ENCODE data around the gene UBR2. TPM values are rescaled to one million over a fixed set of nuclear protein-coding genes. Genes with fewer than 3 reads are reported as not detected.

UBR2 gene
- total and polyA plus RNA-seq, 9 of the 15 experiments (the other 6 are each of a cell fraction or from before 2014, with no cell fraction given): 9.1 to 38.9 (median 23.4) TPM

DNA sequence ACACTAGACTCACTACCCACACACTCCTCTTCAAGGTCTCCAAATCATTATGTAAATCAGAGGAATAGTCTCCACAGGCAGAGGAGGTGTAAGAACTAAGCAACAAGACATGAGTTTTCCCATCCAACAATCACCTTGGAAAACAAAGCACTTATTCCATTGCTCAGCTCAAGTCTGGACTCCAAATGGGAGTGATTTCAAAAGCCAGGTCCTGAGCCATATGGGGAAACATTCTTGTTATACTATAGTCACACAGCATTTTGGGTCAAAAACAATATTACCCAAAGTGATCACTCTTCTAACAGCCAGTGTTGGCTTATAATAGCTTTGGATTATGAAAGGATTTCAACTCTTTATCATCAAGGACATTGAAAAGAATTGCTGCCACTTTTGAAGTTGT, 162.2 kb downstream of the UBR2 start:
- ATAC-seq: no peak
- Histone ChIP-seq H3K79me2 (ENCODE audit: control insufficient read depth, insufficient read depth, low read length) (no peaks in the 10 kb centered on the region), H3K9me1 (ENCODE audit: control insufficient read depth, insufficient read depth, low read length) (peaks cover 6% of the 10 kb centered on the region), H3K27ac (ENCODE audit: extremely low read depth, low read depth, low read length) (no peak overlapping the region), H2AFZ (ENCODE audit: low read depth, low read length) (peak overlapping the region; percentile 87), H3K27me3 (ENCODE audit: control insufficient read depth in 2 of 2, insufficient read depth in 2 of 2, low read length in 2 of 2) (peaks cover 10 to 14% of the 10 kb centered on the region in 2 experiments), H3K9ac (ENCODE audit: insufficient read depth in 1 of 2, low read depth in 2 of 2, low read length in 2 of 2) (no peak overlapping the region), H4K20me1 (replicated peaks; ENCODE audit: control insufficient read depth, insufficient read depth, low read length) (no peaks in the 10 kb centered on the region), H3K36me3 (ENCODE audit: control insufficient read depth, insufficient read depth, low read length) (no peaks in the 10 kb centered on the region), H3K9me3 (replicated peaks; ENCODE audit: control insufficient read depth, insufficient read depth, low read depth, low read length) (no peaks in the 10 kb centered on the region), H3K4me3 (no peak overlapping the region), H3K4me1 (replicated peaks in 1 of 2; ENCODE audit: control insufficient read depth in 2 of 2, insufficient read depth in 2 of 2, low read length in 2 of 2) (peaks cover 6 to 8% of the 10 kb centered on the region in 2 experiments; a peak in 4 of 5 replicates), H3K4me2 (ENCODE audit: insufficient read depth, low read length) (no peak overlapping the region)
- no TSS peak for BruUV-seq (replicated peaks)
- in situ Hi-C loops (cut with MboI) (no loop called here), intact Hi-C loops (cut with micrococcal nuclease) (loop anchor here (1.0 to 10.0 kb wide), 5 partner anchors 65 to 461 kb away; partner anchors contain the start of genes RPL7L1 and UBR2)
- POLR2A ChIA-PET: interaction anchor here (0.8 to 1.9 kb wide), 4 partner anchors 10 to 154 kb away, joined by 3 to 5 read pairs (median 4); partner anchors contain the start of gene RPL7L1
- CTCF ChIA-PET (ENCODE audit: low intra/inter-chr PET ratio): interaction anchor here (0.6 to 2.7 kb wide), 7 partner anchors 11 to 650 kb away, joined by 3 to 40 read pairs (median 5); partner anchors contain the start of gene UBR2
- TF ChIP-seq, protein P1, sequence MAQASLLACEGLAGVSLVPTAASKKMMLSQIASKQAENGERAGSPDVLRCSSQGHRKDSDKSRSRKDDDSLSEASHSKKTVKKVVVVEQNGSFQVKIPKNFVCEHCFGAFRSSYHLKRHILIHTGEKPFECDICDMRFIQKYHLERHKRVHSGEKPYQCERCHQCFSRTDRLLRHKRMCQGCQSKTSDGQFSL (CRISPR knock-in tag; IDR thresholded peaks at IDR 0.05): no peak
- TF ChIP-seq, protein P1 (tag; IDR thresholded peaks at IDR 0.05): no peak
- TF ChIP-seq ILK (tag; IDR thresholded peaks at IDR 0.05; ENCODE audit: borderline replicate concordance, low read depth): no peak
- no peak for TF ChIP-seq RBBP5 (IDR thresholded peaks at IDR 0.05; ENCODE audit: borderline replicate concordance, insufficient read depth, low read length, poor library complexity, severe bottlenecking)
- TF ChIP-seq MEF2A (IDR thresholded peaks at IDR 0.05; ENCODE audit: control insufficient read depth, low read depth, low read length): no peak
- no peak for TF ChIP-seq BRF2 (IDR thresholded peaks at IDR 0.05; ENCODE audit: borderline replicate concordance, insufficient read depth, insufficient read length)
- no peak for DNase-seq (ENCODE audit: extremely low read depth in 1 of 4, low spot score in 3 of 4)
- FAIRE-seq: no peak
